Measurements from ENCODE around the gene DDX4. TPM values are rescaled to one million over a fixed set of nuclear protein-coding genes. Genes with fewer than 3 reads are reported as not detected.

The DDX4 gene
- total RNA-seq, 2 donors from 2014 or later: 34.9 TPM; not detected in 1

GRCh38 chr5:55732585-55732984 is 5.3 kb upstream of the DDX4 start:
- DNase-seq (ENCODE audit: low spot score): no peak
- intact Hi-C loops (cut with DNase I): no loop called here
- Histone ChIP-seq H3K27ac (no peak overlapping the region), H3K4me1 (replicated peaks) (no peaks in the 10 kb centered on the region), H3K9me3 (no peaks in the 10 kb centered on the region), H3K4me3 (no peak overlapping the region), H3K27me3 (replicated peaks; ENCODE audit: insufficient read depth) (no peaks in the 10 kb centered on the region), H3K36me3 (no peaks in the 10 kb centered on the region)
- TF ChIP-seq CTCF (IDR thresholded peaks at IDR 0.05) (no peak), POLR2AphosphoS5 (IDR thresholded peaks at IDR 0.05) (no peak), POLR2A (IDR thresholded peaks at IDR 0.05) (no peak)

GRCh38 chr5:55734658-55735057 is 3.2 kb upstream of the DDX4 start:
- Histone ChIP-seq H3K27me3 (replicated peaks; ENCODE audit: insufficient read depth) (no peaks in the 10 kb centered on the region), H3K36me3 (no peaks in the 10 kb centered on the region), H3K4me1 (replicated peaks) (no peaks in the 10 kb centered on the region), H3K9me3 (no peaks in the 10 kb centered on the region), H3K27ac (no peak overlapping the region), H3K4me3 (no peak overlapping the region)
- TF ChIP-seq CTCF (IDR thresholded peaks at IDR 0.05) (no peak), POLR2A (IDR thresholded peaks at IDR 0.05) (no peak), POLR2AphosphoS5 (IDR thresholded peaks at IDR 0.05) (no peak)
- 97% methylated on average over 1 of the region's 1 CpG for WGBS
- DNase-seq (ENCODE audit: low spot score): no peak
- intact Hi-C loops (cut with DNase I): no loop called here

- Histone ChIP-seq H3K36me3 (no peaks in the 10 kb centered on the region), H3K9me3 (no peaks in the 10 kb centered on the region), H3K4me3 (no peak overlapping the region), H3K27ac (no peak overlapping the region), H3K27me3 (replicated peaks; ENCODE audit: insufficient read depth) (no peaks in the 10 kb centered on the region), H3K4me1 (replicated peaks) (no peaks in the 10 kb centered on the region)
- 90% methylated on average over 3 of the region's 3 CpGs for WGBS
- TF ChIP-seq POLR2A (IDR thresholded peaks at IDR 0.05) (no peak), POLR2AphosphoS5 (IDR thresholded peaks at IDR 0.05) (no peak), CTCF (IDR thresholded peaks at IDR 0.05) (no peak)
- intact Hi-C loops (cut with DNase I): no loop called here
- DNase-seq (ENCODE audit: low spot score): no peak
Measured at GRCh38 chr5:55742778-55743177, 4.9 kb downstream of the DDX4 start.

- 66% methylated on average over 2 of the region's 2 CpGs for WGBS
- intact Hi-C loops (cut with DNase I): no loop called here
- Histone ChIP-seq H3K27me3 (replicated peaks; ENCODE audit: insufficient read depth) (no peaks in the 10 kb centered on the region), H3K9me3 (no peaks in the 10 kb centered on the region), H3K36me3 (no peaks in the 10 kb centered on the region), H3K4me3 (no peak overlapping the region), H3K4me1 (replicated peaks) (no peaks in the 10 kb centered on the region), H3K27ac (no peak overlapping the region)
- no peak for DNase-seq (ENCODE audit: low spot score)
- TF ChIP-seq POLR2AphosphoS5 (IDR thresholded peaks at IDR 0.05) (no peak), CTCF (IDR thresholded peaks at IDR 0.05) (no peak), POLR2A (IDR thresholded peaks at IDR 0.05) (no peak)
Measured at GRCh38 chr5:55747778-55748318, 10.0 kb downstream of the DDX4 start.

GRCh38 chr5:55749387-55749786 is 11.5 kb downstream of the DDX4 start:
- Histone ChIP-seq H3K27ac (no peak overlapping the region), H3K9me3 (no peaks in the 10 kb centered on the region), H3K4me3 (no peak overlapping the region), H3K4me1 (replicated peaks) (no peaks in the 10 kb centered on the region), H3K27me3 (replicated peaks; ENCODE audit: insufficient read depth) (no peaks in the 10 kb centered on the region), H3K36me3 (no peaks in the 10 kb centered on the region)
- TF ChIP-seq POLR2AphosphoS5 (IDR thresholded peaks at IDR 0.05): no peak
- TF ChIP-seq POLR2A (IDR thresholded peaks at IDR 0.05): no peak
- no peak for TF ChIP-seq CTCF (IDR thresholded peaks at IDR 0.05)
- intact Hi-C loops (cut with DNase I): no loop called here
- no peak for DNase-seq (ENCODE audit: low spot score)
- 65% methylated on average over 2 of the region's 2 CpGs for WGBS
